ENCODE data around the gene RNF150. TPM values are rescaled to one million over a fixed set of nuclear protein-coding genes. Genes with fewer than 3 reads are reported as not detected.

The RNF150 gene
- total RNA-seq, 1 donor: 16.4 TPM

DNA sequence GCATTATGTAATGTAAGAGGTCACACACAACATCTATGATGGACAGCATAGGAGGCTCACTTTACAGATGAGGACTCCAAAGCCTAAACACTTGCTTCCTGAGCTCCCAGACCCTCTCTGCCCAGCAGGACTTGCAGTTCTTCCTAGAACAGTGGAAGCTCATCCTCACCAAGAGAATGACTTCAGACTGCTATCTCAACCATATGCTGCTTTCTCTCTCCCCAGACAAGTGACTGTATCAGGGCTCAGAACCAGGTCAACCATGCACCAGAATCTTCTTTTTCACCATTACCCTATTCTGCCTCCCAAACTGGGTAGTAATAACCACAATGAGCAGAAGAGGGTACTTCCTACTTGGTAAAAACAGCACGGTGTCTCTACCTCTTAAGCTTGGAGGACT is 12.2 kb downstream of the RNF150 start:
- TF ChIP-seq, protein P1, sequence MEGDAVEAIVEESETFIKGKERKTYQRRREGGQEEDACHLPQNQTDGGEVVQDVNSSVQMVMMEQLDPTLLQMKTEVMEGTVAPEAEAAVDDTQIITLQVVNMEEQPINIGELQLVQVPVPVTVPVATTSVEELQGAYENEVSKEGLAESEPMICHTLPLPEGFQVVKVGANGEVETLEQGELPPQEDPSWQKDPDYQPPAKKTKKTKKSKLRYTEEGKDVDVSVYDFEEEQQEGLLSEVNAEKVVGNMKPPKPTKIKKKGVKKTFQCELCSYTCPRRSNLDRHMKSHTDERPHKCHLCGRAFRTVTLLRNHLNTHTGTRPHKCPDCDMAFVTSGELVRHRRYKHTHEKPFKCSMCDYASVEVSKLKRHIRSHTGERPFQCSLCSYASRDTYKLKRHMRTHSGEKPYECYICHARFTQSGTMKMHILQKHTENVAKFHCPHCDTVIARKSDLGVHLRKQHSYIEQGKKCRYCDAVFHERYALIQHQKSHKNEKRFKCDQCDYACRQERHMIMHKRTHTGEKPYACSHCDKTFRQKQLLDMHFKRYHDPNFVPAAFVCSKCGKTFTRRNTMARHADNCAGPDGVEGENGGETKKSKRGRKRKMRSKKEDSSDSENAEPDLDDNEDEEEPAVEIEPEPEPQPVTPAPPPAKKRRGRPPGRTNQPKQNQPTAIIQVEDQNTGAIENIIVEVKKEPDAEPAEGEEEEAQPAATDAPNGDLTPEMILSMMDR (IDR thresholded peaks at IDR 0.05; ENCODE audit: insufficient read depth, low read depth, low read length): no peak
- DNase-seq (ENCODE audit: low read depth): no peak
- no peak overlapping the region for H3K4me3 ChIP-seq (ENCODE audit: low read depth, low read length)

DNA sequence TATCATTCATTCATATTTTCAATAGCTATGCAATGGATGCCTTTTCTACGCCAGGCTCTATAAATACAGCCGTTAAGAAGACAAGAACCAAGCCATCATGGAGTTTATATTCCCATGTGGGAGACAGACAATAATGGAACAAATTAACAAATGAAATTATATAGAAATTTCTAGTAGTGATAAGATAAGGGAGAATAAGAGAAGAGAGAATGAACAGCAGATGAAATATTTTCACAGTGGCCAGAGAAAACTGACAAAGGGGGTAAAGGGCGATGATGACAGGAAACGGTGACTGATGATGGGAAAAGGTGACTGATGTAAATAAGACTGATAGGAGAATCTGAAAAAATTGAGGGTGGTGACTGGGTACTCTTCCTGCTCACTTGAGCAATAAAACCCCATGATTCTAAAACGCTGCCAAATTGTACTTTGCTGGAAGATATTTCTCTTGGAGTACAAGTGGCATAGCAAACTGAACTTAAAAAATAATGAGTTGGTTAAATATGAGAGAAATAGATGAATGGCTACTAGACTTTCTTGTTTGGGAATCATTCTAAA is 13.2 kb downstream of the RNF150 start:
- TF ChIP-seq, protein P1 (IDR thresholded peaks at IDR 0.05; ENCODE audit: insufficient read depth, low read depth, low read length): no peak
- H3K4me3 ChIP-seq (ENCODE audit: low read depth, low read length): no peak overlapping the region
- no peak for DNase-seq (ENCODE audit: low read depth)

DNA sequence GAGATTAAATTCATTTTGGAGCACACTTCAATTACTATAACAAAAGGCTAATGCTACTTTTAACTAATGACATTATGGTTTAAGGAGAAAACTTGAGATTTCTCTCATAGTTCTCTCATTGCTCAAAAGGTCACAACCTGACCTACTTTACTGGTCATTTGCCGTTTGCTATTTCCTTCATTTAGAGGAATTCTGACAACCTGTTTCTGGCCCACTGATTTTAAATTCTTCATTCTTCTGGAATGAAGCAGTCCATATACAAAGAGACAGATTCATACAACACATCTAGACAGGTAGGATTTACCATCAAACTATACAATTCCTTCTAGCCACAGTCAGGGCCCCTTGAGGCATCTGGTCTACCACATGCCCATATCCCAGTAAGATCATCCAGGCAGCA is 14.2 kb downstream of the RNF150 start:
- TF ChIP-seq, protein P1 (IDR thresholded peaks at IDR 0.05; ENCODE audit: insufficient read depth, low read depth, low read length): no peak
- no peak overlapping the region for H3K4me3 ChIP-seq (ENCODE audit: low read depth, low read length)
- no peak for DNase-seq (ENCODE audit: low read depth)

DNA sequence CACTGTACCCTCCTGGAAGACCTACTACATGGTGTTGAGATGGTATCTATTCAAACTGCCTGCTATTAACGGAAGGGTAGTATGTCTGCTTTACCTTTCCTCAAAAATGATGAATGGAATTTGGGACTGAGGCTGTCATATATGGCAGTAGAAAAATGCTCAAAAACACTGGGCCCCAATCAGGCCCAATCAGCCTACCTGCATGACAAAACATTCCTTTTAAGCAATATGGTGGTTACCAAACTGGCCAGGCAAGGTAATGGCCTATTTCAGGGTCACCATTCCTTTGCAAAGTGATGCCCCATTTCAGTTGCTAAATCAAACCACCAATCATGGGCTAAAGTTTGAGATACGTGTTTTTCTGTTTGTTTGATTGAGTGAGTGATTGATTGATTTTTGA is 14.9 kb downstream of the RNF150 start:
- TF ChIP-seq, protein P1 (IDR thresholded peaks at IDR 0.05; ENCODE audit: insufficient read depth, low read depth, low read length): no peak

DNA sequence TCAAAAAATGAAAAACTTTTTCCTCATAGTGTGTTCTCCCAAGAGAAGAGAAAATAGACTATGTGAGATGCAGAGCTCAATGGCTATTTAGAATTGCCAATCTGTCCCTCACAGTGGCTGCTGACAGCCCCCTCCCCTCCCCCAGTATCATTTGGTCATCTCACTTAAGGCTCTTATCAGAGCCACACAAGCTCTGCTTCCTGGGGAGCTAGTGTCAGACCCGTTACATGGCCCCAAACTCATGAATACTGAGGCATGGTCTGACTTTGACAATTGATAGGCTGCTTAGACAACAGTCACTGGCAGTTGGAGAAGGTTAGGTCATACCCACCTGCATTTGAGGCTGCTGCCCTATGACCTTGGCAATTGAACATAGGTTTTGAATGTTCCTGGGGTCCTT is 15.3 kb downstream of the RNF150 start:
- H3K4me3 ChIP-seq (ENCODE audit: low read depth, low read length): no peak overlapping the region
- TF ChIP-seq, protein P1 (IDR thresholded peaks at IDR 0.05; ENCODE audit: insufficient read depth, low read depth, low read length): no peak
- no peak for DNase-seq (ENCODE audit: low read depth)

More for the DNA sequence above, 14.9 kb downstream of the RNF150 start:
- H3K4me3 ChIP-seq (ENCODE audit: low read depth, low read length): no peak overlapping the region
- DNase-seq (ENCODE audit: low read depth): no peak

DNA sequence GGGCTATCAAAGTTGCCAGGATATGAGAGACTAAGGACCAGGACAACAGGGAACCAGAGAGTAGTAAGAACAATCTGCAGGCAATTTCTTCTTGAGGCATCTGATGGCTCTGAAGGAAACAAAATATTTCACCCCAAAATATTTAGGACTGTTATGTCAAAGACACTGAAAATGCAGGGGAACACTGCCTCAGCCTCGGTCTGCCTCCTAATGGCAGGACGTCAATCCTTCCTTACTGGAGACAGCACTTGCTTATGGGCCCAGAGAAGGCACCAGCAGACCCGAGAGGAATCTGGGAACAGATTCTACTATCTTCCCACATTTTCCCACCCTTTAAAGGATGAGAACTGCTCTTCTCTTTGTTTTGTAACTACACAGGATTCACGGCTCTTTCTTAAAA is 23.3 kb downstream of the RNF150 start:
- DNase-seq (ENCODE audit: low read depth): no peak
- no peak overlapping the region for H3K4me3 ChIP-seq (ENCODE audit: low read depth, low read length)
- TF ChIP-seq, protein P1 (IDR thresholded peaks at IDR 0.05; ENCODE audit: insufficient read depth, low read depth, low read length): no peak

DNA sequence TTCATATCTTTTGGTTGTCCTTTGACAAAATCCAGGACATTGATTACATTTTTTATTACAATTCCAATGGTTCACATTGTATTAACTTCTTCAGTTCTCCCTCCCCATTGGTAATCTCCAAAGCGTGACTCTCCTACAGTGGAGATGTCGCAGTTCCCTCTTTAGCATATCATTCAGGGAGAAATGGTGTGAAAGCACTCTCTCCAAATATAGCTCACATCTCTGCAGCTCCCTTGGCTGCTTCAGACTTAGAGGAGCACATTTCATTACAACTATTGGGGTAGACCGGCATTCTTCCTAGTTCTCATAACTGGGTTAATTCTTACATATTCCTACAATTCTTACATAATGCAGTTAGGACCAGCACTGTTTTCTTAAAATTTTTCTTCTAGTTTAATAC is 25.3 kb downstream of the RNF150 start:
- DNase-seq (ENCODE audit: low read depth): no peak
- TF ChIP-seq, protein P1 (IDR thresholded peaks at IDR 0.05; ENCODE audit: insufficient read depth, low read depth, low read length): no peak
- H3K4me3 ChIP-seq (ENCODE audit: low read depth, low read length): no peak overlapping the region

Measured in fibroblast of villous mesenchyme (primary cell).